Posterior cingulate gyrus (tissue), 11 donors: ENCODE measurements around the gene PKLR.
"Not testable (repeated sequence)": the region's sequence is repeated elsewhere in the genome, so short reads cannot be mapped to it uniquely, and the experiment has no call there.

Source experiments
- DNase-seq, 10 donors: peaks; one replicate each; pipeline versions ENCODE4 v3.0.0 to v3.0.0-alpha.2; 2020 to 2021; ENCODE audit warnings: mixed read lengths in 3 of 10
- intact Hi-C: fragments of 100-400 bp; cut with DNase I; formaldehyde crosslinking; loops from one replicate; pipeline ENCODE4 v1.15.1; 2023

The PKLR gene

GRCh38 chr1:155261852-155262673 is 39.2 kb downstream of the PKLR start, which contains the start of gene SCAMP3:
Gene SCAMP3, minus strand, starts transcription at chr1:155262360. Its CDS starts 209 bp downstream, at chr1:155262151.
- intact Hi-C loops: loop anchor here (1.0 kb wide), 1 partner anchor 10 kb away; no protein-coding TSS in a partner anchor
- peak; percentile 94 to 99 (median 96) for DNase-seq

- DNase-seq: no peak
- intact Hi-C loops: no loop called here
Measured at GRCh38 chr1:155261493-155261851, 39.8 kb downstream of the PKLR start.

- DNase-seq: no peak
- intact Hi-C loops: no loop called here
Measured at GRCh38 chr1:155260276-155260675, 41.0 kb downstream of the PKLR start.

GRCh38 chr1:155256058-155256852 is 45.0 kb downstream of the PKLR start:
- intact Hi-C loops: loop anchor here (10.0 kb wide), 1 partner anchor 249 kb away; no protein-coding TSS in a partner anchor
- DNase-seq: peak in 1 of 10 donors; percentile 82

- intact Hi-C loops: loop anchor here (10.0 kb wide), 1 partner anchor 249 kb away; no protein-coding TSS in a partner anchor
- DNase-seq: peak; percentile 83 to 98 (median 92)
Measured at GRCh38 chr1:155255243-155256007, 45.8 kb downstream of the PKLR start, which contains the start of gene ENTREP3. Gene ENTREP3, minus strand, starts transcription at chr1:155255483. Its CDS starts 606 bp downstream, at chr1:155254877.

GRCh38 chr1:155254714-155255242 is 46.5 kb downstream of the PKLR start:
- DNase-seq: peak in 2 of 10 donors; percentile 84 to 88
- intact Hi-C loops: loop anchor here (10.0 kb wide), 1 partner anchor 250 kb away; no protein-coding TSS in a partner anchor

GRCh38 chr1:155254228-155254713 is 47.0 kb downstream of the PKLR start:
- intact Hi-C loops: loop anchor here (10.0 kb wide), 1 partner anchor 251 kb away; no protein-coding TSS in a partner anchor
- DNase-seq: peak in 1 of 10 donors; percentile 82

- intact Hi-C loops: loop anchor here (10.0 kb wide), 1 partner anchor 251 kb away; no protein-coding TSS in a partner anchor
Measured at GRCh38 chr1:155253797-155254196, 47.4 kb downstream of the PKLR start.

GRCh38 chr1:155253208-155253607 is 48.0 kb downstream of the PKLR start:
- intact Hi-C loops: loop anchor here (10.0 kb wide), 1 partner anchor 252 kb away; no protein-coding TSS in a partner anchor
- DNase-seq: no peak

More at GRCh38 chr1:155253797-155254196, 47.4 kb downstream of the PKLR start:
- no peak for DNase-seq

- no peak for DNase-seq
- intact Hi-C loops: loop anchor here (10.0 kb wide), 1 partner anchor 253 kb away; no protein-coding TSS in a partner anchor
Measured at GRCh38 chr1:155251566-155251965, 49.7 kb downstream of the PKLR start.

- DNase-seq: peak; percentile 83 to 99 (median 94)
- intact Hi-C loops: loop anchor here (1.0 to 10.0 kb wide), 2 partner anchors 73 to 254 kb away; no protein-coding TSS in a partner anchor
Measured at GRCh38 chr1:155250633-155251449, 50.4 kb downstream of the PKLR start.

GRCh38 chr1:155250246-155250632 is 51.0 kb downstream of the PKLR start:
- intact Hi-C loops: loop anchor here (1.0 to 10.0 kb wide), 2 partner anchors 74 to 255 kb away; no protein-coding TSS in a partner anchor
- peak in 1 of 10 donors; percentile 84 for DNase-seq

- intact Hi-C loops: no loop called here
- DNase-seq: no peak
Measured at GRCh38 chr1:155247667-155248553, 53.3 kb downstream of the PKLR start.

- intact Hi-C loops, DNase-seq: not testable (repeated sequence)
Measured at GRCh38 chr1:155246796-155247195, 54.4 kb downstream of the PKLR start.

- intact Hi-C loops: no loop called here
- DNase-seq: no peak
Measured at GRCh38 chr1:155245163-155245524, 56.1 kb downstream of the PKLR start.

GRCh38 chr1:155244368-155245162 is 56.7 kb downstream of the PKLR start:
- DNase-seq: peak; percentile 93 to 100 (median 98)
- intact Hi-C loops: loop anchor here (1.0 to 5.0 kb wide), 2 partner anchors 17 to 37 kb away; partner anchors contain the start of genes MTX1 and THBS3
